GM21360 (cell line): ENCODE data around the gene MOB3B.
"Not testable (repeated sequence)": the region's sequence is repeated elsewhere in the genome, so short reads cannot be mapped to it uniquely, and the experiment has no call there.

ENCODE experiments used
- ATAC-seq: cut with Tn5 transposase; IDR thresholded peaks from one replicate; pipeline ENCODE4 v1.9.1; 2021; ENCODE audit warnings: mild to moderate bottlenecking, moderate library complexity; ENCODE audit not compliant: unreplicated experiment

Gene MOB3B

DNA sequence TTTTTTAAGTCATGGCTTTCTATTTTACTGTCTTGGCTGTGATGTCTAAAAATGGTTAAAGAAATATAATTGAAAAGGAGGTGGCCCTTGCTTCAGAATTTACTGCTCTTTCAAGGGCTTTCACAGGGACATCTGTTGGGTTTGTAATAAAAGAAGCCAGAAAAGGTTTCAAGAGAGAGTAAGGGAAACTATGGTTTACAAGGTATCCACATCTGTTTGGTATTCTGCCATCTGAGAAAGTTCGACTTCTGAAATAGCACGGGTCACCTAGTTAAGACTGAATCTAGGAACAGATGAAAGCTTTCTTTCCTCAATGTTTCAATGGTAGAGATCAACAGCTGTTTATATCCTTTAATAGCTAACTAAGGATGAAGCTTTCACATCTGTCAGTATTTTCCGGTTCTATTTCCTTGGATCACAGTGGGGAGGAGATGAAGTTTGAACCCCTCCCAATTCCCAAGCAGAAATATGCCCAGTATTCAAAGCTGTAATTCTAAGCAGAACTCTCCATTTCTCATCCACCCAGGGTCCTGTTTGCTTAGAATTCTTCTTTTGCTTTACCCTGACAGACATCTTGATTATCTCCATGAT lies 78.3 kb downstream of the MOB3B start:
- no peak for ATAC-seq

DNA sequence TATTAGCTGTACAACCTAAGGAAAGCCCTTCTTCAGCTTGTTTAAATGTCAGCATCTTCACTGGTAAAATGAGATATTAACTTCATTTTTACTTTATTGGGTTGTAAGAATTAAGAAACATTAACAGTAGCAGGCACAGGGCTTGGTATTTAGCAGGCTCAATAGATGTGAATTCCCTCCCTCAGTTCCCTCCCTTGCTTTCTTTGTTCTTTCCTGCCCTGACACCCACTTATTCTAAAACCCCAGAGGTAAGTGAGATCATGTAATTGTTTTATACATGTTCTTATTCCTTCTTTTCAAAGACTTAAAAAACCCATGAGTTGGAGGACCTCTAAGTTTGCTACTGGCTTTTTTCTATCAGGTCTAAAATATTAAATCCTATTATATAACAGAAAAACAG lies 78.9 kb downstream of the MOB3B start:
- no peak for ATAC-seq

DNA sequence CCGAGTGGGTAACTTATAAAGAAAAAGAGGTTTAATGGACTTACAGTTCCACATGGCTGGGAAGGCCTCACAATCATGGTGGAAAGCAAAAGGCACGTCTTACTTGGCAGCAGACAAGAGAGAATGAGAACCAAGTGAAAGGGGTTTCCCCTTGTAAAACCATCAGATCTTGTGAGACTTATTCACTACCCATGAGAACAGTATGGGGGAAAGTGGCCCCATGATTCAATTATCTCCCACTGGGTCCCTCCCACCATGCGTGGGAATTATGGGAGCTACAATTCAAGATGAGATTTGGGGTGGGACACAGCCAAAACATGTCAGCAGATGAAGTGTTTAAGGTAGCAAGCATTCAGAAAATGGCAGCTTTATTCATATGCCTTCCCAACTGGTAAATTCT lies 81.3 kb downstream of the MOB3B start:
- not testable (repeated sequence) for ATAC-seq

DNA sequence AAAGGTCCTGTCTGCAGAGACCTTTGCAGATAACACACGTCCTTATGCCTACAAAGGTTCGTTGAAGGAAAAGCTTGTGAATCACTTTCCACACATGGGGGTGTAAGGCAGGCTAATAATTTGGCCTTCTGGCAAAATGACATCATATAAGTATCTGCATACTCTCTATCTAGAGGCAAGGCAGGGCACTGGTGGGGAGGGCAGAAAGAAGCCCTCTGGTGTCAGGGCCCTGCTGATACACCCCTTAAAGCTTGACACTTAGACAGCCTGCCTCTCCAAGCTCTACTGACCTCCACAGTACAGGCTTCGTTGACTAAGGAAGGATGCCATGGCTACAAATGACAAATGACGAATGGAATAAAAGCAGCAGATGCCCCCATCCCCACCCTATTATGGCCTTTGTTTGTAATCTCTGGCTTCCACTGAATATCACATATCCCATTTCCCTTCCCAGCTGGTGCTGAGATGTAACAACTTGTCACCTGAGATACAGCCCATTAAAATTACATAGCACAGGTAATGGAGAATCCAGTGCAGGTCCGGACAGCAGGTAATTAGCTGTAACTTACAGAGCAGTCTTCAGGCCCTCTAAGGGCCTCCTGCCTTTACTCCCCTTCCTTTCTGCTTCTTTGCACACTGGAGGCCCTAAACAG lies 82.5 kb downstream of the MOB3B start:
- ATAC-seq: no peak

DNA sequence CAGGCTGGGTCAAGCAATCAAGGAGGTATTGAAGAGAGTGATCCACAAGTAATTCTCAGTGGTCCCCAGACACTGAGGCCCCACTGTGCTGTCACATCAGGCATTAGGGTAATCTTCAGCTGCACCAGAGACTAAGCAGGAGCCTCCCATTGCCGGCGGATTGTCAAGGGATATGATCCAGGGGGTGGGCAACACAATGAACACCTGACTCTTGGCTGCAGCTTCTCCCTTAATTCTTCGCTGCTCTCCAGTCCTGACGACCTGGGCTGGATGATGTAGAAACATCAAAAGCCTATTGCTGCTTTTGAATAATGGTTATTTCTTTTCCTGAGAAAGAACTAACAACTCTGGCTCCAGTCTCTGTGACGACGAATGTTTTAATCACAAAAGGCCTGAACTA lies 83.9 kb downstream of the MOB3B start:
- ATAC-seq: no peak

DNA sequence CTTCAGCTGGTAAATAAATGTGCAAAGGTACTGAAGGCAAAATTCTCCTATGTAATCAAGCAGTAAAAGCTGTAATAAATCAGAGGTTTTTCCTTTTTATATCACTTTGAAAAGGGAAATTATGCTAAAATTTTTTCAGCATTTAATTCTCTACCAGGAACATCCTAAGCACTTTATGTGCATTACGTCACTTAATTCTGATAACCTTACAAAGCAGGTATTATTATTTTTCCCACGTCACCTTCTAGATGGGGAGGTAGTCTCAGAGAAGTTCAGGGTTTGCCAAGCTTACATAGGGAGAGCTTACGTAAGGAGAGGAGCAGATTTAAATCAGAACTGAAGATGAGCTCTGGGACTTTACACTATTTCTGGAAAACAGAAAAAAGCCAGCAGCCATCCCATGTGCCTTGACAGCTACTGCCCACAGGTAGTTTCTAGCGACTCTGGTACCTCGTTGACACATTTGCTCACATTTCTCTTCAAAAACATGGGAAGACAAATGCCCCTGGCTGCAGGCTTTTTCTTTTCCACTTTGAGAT lies 84.5 kb downstream of the MOB3B start:
- ATAC-seq: no peak

DNA sequence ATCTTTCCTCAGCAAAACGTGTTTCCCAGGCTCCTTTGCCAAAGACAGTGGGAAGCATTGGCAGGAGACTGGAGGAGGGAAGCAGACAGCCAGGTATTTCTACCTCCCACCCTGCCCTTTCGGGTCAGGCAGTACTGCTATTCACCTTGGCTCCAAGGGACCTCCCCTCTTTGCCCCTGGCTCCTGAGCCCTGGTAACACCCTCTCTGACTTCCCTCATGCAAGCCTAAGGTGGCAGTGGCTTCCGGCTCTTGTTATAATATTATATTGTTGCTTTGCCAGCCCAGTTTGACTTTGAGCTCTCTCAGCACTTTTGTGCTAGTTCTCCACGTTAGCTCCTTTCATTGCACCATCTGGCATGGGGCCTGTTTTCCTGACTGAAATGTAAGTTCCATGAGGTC lies 87.2 kb downstream of the MOB3B start:
- ATAC-seq: no peak

DNA sequence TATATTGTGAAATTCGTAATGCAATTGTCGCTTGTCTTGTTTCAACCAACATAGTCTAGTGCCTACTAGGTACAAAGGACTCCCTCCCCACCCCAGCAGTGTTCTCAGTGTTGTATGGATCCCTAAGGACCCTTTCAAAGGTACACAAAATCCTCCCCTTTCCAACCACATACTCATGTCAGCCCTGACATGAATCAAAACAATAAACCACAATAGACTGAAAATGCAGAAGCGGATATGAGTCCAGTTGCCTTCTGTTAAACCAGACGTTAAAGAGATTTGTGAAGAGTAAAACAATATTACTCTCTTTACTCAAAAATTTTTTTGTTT lies 87.9 kb downstream of the MOB3B start:
- peak; percentile 99 for ATAC-seq

DNA sequence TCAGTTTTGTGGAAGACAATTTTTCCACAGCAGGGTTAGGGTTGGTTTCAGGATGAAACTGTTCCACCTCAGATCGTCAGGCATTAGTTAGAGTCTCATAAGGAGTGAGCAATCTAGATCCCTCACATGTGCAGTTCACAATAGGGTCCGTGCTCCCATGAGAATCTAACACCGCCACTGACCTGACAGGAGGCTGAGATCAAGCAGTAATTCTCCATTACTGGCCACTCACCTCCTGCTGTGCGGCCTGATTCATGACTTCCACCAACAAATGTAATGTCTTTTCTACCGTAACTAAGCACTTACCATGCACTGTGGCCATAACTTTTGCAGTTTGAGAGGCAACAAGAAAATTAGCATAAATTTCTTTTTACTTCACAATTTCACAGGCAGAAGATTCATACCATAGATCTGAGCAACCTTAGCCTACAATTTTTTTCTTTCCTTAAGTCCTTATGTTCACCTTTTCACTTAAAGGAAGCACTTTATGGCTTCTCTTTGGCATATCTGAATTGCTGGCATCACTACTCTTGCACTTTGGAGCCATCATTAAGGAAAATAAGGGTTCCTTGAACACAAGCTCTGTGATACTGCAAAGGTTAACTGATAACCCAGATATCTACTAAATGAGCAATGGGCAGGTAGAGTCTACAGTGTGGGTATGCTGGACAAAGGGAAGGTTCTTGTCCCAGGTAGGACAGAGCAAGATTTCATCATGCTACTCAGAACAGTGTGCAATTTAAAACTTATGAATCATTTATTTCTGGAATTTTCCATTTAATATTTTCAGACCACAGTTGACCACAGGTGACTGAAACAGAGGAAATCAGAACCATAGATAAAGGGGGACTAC lies 88.5 kb downstream of the MOB3B start:
- no peak for ATAC-seq

DNA sequence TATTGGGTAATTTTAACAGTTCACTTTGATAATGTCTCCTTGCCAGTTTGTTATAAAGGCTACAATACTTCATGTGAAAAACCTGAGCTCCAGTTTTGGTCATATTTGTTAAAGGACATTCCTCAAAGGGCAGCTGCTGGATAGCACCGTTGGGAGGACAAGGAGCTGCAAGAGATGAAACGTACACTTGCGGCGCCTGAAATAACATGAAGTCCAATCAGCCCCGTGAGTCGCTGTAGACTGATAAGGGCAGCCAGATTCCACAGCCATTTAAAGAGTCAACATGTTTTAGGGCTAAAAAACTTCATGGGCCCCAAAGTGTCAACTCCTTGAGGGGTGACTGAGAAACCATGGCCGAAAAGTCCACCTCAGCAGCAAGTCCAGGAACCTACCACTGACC lies 91.1 kb downstream of the MOB3B start:
- ATAC-seq: no peak

DNA sequence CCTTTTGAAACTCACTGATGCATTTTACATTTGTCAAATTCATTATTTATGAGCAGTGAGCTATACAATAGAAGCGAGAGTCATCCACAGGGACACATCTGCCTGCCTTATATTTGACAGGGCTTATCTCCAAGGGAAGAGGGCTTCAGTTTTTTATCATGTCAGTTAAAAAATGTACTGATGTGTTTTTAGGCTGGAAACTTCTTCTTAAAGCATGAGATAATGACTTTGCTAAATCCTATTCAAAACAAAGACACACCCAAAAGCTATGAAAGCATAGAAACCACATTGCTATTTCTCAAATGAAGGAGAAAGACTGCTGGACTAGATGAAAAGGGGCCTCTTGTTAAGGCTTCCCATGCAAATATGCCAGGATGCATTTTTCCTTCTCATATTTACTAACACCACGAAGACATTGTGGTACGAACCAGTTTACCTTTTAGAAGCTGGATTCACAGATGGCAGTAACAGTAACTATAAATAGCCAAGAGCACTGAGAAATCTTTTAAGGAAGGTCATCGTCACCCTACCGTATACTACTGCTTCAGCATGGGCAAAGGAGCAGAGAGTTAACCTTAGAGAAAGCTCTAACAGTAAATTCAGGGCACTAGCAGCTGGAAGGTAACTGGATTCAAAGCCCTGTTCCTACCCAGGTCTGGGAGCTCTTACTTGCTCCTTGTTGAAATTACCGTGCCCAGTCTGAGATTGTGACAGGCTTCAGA lies 91.8 kb downstream of the MOB3B start:
- ATAC-seq: no peak

DNA sequence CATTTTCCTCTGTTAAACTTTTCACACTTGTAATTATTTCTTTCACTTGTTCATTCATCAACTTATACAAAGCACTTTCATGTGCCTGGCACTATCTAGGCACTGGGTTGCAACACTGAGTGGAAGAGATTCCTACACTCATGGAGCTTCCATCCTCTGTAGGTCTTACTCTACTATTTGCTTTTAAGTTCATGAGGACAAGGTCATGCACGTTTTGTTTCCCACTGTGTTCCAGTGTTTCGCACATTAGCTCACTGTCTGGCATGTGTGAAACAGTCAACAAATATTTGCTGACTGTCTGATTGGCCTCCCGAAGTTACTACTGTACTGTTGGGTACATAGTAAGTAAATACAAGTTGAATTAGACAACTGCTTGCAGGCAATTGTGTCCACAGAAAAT lies 93.4 kb downstream of the MOB3B start:
- ATAC-seq: no peak

DNA sequence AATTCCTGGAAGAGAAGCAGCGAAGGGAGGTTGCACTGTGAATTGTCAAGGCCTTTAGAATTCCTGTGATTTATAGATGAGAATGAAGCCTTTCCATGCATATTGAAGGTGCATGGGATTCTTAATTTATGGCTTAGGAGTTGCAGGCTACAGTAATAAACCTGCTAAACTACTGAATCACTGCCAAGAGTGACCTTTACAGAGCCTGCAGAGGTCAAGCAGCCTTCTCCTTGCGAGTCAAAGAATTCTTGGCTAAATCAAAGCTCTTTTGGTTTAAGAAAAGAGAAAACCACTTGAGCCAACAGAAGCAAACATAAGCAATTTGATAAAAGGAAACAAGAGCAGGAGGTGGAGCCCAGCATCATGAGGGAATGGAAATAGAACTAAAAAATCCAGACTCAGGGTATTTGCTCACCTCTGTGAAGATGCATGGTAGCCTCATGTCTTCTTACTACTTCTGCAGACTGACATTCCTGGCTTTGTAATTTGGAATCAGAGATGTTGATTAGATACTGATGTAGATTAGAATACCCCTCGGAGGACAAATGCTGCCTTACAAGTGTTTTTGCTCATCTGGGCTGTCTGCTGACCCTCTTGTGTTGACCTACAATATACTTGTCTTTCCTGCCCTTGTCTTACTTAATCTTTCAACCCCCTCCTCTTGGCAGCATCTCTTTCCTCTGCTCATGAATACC lies 95.8 kb downstream of the MOB3B start:
- ATAC-seq: no peak

DNA sequence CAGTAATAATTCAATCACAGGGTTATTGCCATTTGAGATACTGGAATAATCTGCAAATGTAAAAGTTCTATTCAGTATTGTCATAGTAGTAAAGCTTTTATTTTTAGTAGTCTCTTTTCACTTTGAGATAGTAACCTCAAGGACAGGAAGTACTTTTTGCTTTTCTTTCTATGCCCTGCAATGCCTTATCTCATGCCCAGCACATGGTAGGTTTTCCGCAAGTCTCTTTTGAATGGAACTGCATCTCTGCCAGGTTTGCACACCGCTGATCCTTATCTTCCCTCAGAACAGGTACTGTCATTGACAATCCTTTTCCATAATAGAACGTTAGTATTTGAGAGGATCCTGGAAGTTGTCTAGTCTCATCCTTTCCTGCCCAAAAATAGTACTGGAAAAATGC lies 97.3 kb downstream of the MOB3B start:
- ATAC-seq: no peak

DNA sequence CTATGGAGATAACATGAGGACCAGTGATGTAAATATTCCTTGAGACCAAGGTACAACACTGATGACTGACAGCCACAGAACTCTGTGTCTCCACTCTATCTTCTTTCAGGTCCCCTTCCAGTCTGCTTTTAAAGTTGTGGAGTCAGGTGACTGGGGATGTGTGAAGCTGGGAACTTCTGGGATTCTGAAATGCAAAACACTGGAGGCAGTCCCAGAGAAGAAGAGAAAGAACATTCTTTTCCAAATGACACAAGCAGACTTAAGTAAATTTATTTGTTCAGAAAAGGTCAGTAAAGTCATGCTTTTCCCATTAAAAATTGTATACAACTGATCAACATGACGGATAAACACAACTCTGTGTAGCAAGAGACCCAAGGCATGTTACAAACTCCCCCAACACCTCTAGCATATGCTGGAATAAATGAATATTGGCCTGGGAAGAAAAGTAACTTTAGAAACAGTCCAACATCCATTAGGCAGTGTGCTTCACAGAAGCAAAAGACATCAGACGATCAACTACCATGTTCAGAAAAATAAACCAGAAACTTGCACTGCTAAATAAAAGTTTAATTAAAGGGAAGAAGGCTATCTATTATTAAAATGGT lies 98.0 kb downstream of the MOB3B start:
- ATAC-seq: no peak

DNA sequence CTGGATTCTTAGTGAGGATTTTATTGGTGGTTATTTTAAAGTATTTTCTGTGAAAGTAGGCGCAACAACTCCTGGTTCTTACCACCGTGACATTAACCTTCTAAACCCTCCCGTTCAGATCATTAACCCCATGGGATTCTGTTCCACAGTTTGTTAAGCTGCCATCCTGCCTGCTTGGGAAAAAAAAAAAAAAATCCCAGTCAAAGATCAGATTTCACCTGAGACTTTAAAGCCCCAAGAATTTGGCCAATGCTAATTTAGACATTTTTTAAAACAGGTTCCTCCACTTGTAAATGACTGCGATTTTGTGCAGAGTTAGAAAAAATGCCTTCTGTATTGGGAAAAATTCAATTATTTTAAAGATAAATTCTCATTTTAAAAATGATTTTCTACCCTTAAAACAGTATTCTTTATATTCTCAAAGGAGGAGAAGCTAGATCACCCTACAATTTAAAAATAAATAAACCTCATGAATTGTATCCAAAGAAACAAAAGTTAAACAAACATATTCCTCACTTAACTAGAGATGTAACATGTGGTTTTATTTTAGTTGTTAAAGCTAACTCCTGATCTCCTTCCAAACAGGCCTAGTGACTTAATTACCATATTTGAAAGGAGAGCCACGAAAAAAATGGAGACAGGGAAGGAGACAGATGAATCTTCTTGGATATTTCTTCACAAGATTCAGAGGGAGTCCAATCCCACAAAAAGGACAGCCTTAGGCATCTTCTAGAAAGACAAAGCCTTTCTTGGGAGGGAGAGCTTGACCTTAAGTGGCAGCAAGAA lies 98.7 kb downstream of the MOB3B start:
- no peak for ATAC-seq

DNA sequence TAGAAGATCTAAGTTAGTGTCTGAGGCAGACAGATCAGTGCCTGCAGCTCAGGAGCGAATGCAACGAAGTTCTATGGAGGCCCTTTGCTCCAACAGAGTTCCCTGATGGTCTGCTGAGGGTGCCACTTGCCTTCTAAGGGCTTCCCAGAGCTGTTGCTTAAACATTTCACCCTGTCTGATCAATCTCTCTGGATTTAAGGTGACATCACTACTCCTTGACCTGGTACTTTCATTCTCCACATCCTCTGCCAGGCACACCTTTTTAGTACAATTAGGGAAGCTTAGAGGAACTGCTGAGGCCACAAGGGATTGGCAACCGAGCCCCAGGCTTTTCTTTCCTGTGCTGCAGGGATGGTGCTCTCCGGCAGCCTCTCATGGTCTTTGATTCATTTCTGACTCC lies 99.7 kb downstream of the MOB3B start:
- ATAC-seq: no peak

DNA sequence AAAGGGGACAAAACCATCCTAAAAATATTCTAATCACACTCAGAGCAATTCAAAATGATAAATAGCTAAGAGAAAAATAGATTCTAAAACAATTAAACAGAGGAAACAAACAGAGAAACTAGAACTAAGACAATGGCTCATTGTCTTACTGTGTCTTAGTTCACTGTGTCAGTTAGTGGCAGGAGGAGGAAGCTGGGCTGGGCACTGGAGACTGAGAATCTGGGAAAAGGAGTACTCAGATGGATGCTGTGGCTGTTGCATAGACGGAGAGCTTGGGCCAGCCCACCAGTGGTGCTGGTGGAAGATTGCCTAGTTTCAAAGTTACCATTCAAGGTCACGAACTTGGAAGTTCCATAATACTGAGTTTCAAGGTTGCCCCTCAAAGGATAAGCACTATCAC lies 100.2 kb downstream of the MOB3B start:
- ATAC-seq: no peak

DNA sequence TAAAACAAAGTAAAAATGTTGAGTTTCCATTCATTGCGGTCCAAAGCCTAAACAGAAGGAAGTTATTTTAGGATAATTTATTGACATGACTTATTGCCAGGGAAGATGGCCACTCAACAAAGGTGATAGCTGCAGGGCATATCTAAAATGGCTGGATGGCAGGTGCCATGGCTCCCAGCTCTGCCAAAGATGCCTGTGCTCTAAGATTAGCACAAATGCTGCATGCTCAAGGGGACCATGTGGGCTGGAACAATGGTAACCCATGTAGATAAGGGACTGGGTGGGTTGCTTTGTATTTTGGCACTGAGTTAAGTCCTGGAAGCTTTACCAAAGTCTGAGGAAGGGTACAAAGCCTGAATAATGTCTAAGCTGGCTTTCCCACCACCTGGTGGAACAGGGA lies 101.1 kb downstream of the MOB3B start:
- ATAC-seq: no peak

DNA sequence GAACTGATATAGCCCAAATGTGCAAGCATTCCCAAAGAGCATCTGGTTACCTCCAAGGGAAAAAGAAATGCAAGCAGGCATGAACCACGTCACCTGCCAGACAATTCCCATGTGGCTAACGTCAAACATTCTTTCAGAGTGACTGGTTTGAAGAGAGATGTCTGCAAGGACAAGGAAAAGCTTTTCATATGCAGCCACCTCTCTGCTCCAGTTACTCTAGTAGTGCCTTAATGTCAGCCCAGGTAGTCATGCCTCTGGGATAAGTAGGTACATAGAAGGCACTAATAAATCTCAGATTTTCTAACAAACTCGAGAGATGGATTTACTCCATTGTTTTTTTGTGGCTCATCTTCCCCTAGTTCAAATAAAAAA lies 102.4 kb downstream of the MOB3B start:
- ATAC-seq: no peak
